HG02588 (cell line): ENCODE measurements around the gene GNPTAB.

Experiments
- ATAC-seq: cut with Tn5 transposase; IDR thresholded peaks from one replicate; pipeline ENCODE4 v1.9.1; 2021; ENCODE audit warnings: mild to moderate bottlenecking, moderate library complexity; ENCODE audit not compliant: unreplicated experiment

GNPTAB gene

DNA sequence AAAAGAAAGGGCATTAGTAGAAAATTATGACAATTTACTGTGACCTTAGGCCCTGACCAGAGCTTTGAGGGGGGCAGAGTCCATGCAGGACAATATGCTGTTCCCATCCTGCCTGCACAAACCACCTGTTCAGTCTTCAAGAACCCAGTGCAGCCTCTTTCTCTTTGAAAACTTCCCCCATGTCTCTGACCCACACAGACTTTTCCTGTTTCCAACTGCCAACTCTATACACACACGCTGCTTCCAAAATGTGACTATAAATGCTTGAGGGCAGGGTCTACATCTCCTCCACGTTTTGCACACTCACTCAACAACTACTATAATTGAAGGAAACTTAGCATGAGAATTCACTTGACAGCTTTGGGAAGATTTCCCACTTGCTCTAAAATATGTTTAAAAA lies 54.9 kb downstream of the GNPTAB start:
- ATAC-seq, result no peak

- peak; percentile 89 for ATAC-seq
Observed at GRCh38 chr12:101773650-101774162, 57.1 kb downstream of the GNPTAB start.

GRCh38 chr12:101772012-101772775 lies 58.6 kb downstream of the GNPTAB start:
- ATAC-seq, result no peak

DNA sequence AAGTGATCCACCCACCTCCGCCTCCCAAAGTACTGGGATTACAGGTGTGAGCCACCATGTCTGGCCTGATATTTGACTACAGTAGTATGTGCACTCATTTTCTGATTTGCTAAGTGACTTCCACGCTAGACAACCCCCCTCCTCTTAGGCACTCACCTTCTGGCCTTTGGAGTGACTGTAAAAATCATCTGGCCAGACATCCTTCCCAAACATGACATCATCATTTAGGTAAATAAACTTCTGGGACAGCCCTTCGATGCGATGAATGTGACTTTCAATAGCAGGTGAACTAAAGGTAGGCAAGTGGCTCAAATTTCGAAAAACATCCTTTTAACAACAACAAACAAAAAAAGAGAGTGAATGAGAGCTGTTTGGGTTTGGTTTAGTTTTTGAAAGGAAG lies 60.9 kb downstream of the GNPTAB start:
- ATAC-seq, result no peak

GRCh38 chr12:101768781-101769180 lies 62.0 kb downstream of the GNPTAB start:
- no peak for ATAC-seq

GRCh38 chr12:101767537-101767936 lies 63.2 kb downstream of the GNPTAB start:
- no peak for ATAC-seq

DNA sequence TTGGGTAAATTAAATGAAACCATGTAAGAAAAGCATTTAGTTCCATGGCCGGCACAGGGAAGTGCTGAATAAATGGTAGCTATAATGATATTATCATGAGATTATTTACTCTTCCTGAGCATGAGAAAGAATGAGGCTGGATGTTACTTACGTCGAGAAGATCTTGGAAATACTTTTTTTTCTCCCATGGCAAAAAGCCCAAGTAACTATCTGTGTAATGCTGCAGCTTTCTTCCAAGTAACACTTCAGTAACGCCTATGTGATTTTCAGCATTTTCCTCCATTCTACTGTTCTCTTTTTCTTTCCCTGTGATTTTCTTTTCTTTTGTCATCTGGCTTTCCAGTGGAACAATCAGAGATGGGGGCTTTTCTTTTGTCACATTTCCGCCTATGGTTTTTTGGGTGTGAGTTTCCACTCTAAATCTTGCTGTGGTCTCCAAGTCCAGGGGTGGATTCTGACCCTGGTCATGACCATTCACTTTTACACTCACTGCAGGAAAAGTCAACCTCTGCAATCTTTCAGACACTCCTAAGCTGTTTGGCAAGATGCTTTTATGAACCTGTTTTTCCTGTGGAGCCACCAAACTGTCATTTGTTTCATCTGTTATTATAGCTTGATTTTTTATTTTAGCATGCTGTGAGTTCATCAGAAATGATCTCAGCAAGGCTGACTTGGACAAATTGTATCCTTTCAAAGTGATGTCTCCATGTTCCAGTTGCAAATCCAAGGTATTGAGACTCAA lies 66.5 kb downstream of the GNPTAB start:
- ATAC-seq, result no peak

- no peak for ATAC-seq
Observed at GRCh38 chr12:101763246-101763931, 67.4 kb downstream of the GNPTAB start.

- no peak for ATAC-seq
Observed at GRCh38 chr12:101761781-101762180, 69.0 kb downstream of the GNPTAB start.

DNA sequence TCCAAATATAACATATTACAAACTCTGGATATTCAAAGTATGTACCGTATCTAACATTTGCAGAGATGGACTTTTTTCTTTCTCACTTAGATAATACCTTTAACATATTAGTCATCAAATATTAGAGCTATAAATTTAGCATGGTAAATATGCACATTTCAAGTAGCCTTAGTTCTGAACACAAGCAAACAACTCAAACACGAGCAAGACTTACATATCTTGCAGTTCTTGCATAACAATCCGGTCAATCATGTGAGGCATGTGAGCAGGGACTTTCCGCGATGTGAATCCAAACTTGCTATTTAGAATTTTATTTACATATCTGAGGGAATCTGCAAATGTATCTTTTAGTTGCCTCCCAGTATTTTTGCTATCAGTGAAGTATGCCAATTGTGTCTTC lies 69.4 kb downstream of the GNPTAB start:
- no peak for ATAC-seq

- no peak for ATAC-seq
Observed at GRCh38 chr12:101759396-101760047, 71.2 kb downstream of the GNPTAB start.

DNA sequence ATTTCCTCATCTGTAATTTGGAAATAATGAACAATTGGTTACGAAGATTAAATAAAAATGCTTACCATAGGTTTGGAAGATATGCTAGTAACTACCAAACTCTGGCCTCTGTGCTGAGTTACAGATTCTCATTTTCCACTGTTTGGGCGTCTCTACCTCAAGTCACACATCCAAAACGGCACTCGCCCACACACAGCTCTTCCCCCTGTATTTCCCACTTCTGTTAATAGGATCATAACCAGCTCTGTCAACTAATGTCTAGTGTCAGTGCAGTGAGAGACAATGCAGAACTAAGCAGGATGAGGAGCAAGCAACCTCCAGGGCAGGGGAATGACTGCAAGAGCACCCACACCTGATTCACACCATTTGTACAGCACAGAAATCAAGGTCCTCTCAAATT lies 80.6 kb downstream of the GNPTAB start:
- no peak for ATAC-seq

DNA sequence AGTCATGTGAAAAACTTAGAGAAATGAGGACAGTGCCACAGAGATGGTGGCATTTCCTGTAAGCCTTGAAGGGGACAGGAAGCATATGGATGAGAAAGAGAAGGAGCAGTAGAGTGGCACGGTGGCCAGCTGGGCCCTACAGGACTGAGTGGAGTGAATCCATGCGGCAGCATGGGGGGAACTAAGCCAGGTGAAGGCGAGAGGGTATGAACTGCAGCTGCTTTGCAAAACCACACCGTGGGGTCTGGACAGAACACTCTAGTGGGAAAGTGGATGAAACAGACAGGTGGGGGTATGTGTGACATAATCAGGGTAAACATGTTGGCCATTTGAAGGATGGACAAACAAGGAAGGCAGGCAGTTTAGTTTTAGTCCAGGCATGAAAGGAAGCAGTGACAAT lies 81.1 kb downstream of the GNPTAB start:
- no peak for ATAC-seq

- no peak for ATAC-seq
Observed at GRCh38 chr12:101748907-101749306, 81.9 kb downstream of the GNPTAB start.

DNA sequence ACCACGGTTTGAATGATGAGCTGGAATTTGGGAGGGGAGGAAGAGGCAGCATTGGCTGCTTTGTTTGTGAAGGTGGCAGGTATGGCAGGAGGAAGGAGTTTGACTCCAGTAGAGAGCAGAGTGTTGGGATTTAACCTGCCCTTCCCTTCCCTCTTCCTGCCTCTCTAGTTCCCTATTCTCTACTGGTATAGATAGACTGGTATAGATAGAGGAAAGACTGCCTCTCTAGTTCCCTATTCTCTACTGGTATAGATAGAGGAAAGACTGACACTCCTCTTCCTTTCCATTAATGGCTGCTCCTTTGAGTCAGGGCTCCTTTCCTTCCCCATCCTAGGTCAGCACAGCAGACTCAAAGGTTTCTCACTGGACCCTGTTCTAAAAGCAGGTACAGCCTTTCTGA lies 83.1 kb downstream of the GNPTAB start:
- ATAC-seq, result no peak

DNA sequence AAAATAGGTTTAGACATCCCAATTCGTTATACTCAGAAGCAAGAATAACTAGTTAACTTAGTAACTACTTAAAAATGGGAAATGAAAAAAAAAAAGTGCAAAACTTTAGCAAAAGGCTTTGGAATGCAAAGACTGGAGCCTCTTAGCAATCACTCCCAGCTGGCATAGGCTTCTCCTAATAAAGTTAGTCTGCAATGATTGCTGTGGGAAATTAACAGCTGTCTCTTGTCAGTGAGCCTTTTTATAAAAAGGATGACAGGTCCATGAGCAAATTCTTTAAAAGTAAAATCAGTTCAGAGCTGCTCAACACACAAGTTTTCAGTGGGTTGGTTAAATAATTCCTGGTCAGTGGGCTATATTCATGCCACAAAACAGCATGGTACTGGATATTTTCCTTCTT lies 84.1 kb downstream of the GNPTAB start:
- ATAC-seq, result no peak

DNA sequence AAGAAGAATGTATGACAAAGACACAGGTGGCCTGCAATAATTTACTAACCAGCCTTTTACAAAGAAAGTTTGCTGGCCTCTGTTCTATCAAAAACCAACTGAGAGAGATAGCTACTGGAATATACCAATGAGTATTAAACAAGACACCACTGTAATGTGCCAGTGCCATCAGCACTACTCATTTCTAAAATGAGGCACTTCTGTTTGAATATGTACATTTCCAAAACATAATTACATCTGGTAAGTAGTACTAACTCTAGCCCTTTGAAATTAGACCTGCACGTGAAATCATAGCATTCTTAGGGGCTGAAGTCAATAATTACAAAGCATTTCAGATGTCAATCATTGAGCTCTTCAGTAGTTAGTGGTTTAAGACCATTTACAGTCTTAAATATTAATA lies 84.6 kb downstream of the GNPTAB start:
- ATAC-seq, result no peak

DNA sequence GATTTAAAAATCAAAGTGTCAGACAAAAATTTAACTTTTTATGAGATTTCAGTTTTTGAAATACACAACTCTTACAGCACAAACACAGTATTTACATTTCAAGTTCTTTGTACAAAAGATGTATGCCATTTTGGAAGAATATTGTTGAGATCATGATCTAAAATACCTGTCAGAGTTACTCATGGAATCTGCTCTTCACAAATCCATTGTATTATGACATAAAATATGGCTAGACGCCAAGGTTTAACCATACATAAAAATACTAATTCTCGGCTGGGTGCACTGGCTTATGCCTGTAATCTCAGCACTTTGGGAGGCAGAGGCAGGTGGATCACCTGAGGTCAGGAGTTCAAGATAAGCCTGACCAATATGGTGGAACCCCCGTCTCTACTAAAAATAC lies 85.3 kb downstream of the GNPTAB start:
- no peak for ATAC-seq

GRCh38 chr12:101743724-101744472 lies 86.9 kb downstream of the GNPTAB start:
- ATAC-seq, result peak; percentile 96

- ATAC-seq, result peak; percentile 2
Observed at GRCh38 chr12:101743242-101743641, 87.5 kb downstream of the GNPTAB start.
